ENCODE measurements around the gene DERL2.
"Not testable (repeated sequence)": the region's sequence is repeated elsewhere in the genome, so short reads cannot be mapped to it uniquely, and the experiment has no call there.

Gene DERL2

GRCh38 chr17:5437721-5438317, 48.2 kb downstream of the DERL2 start:
- DNase-seq (ENCODE audit: low read depth): no peak

GRCh38 chr17:5435781-5436315, 50.1 kb downstream of the DERL2 start:
- not testable (repeated sequence) for DNase-seq (ENCODE audit: low read depth)

GRCh38 chr17:5434984-5435383, 51.0 kb downstream of the DERL2 start:
- no peak for DNase-seq (ENCODE audit: low read depth)

GRCh38 chr17:5431949-5432556, 53.9 kb downstream of the DERL2 start:
- DNase-seq (ENCODE audit: low read depth): no peak

- not testable (repeated sequence) for DNase-seq (ENCODE audit: low read depth)
Observed at GRCh38 chr17:5431234-5431633, 54.7 kb downstream of the DERL2 start.

GRCh38 chr17:5430413-5430999, 55.5 kb downstream of the DERL2 start:
- no peak for DNase-seq (ENCODE audit: low read depth)

- no peak for DNase-seq (ENCODE audit: low read depth)
Observed at GRCh38 chr17:5429191-5429887, 56.6 kb downstream of the DERL2 start.

GRCh38 chr17:5425826-5426225, 60.2 kb downstream of the DERL2 start:
- DNase-seq (ENCODE audit: low read depth): no peak

GRCh38 chr17:5424909-5425308, 61.1 kb downstream of the DERL2 start:
- no peak for DNase-seq (ENCODE audit: low read depth)

- DNase-seq (ENCODE audit: low read depth): no peak
Observed at GRCh38 chr17:5422505-5422904, 63.5 kb downstream of the DERL2 start.
